GM12878 (cell line): ENCODE measurements around the gene GALNT17. TPM values are rescaled to one million over a fixed set of nuclear protein-coding genes. Genes with fewer than 3 reads are reported as not detected.

ENCODE experiments used
- ATAC-seq: fragments of 200-7000 bp; cut with Tn5 transposase; 3 replicates; pipeline ENCODE4 v1.9.1; 2020; ENCODE audit warnings: mild to moderate bottlenecking, moderate library complexity
- BruUV-seq: library from RNA; stranded (reverse); fragments of 400-500 nt; replicated peaks from 2 replicates; lab custom pipeline; 2021; lab: Mats Ljungman, UMichigan
- CTCF ChIA-PET: fragments of 300-600 bp; sonication (Branson Sonifier 250); formaldehyde crosslinking; extraction: SDS; loops from one replicate; lab custom pipeline; 2021; ENCODE audit warnings: inconsistent platforms; lab: Yijun Ruan, JAX
- POLR2A ChIA-PET: fragments of 350-600 bp; formaldehyde crosslinking; extraction: SDS; loops from one replicate; lab custom pipeline; 2021; ENCODE audit warnings: inconsistent platforms; lab: Charles Lee
- RAD21 ChIA-PET: fragments of 300-600 bp; sonication (Branson Sonifier 250); formaldehyde crosslinking; loops from one replicate; lab custom pipeline; 2023; ENCODE audit warnings: antibody characterized with exemption; ENCODE audit not compliant: unreplicated experiment; lab: Charles Lee
- SMC1A ChIA-PET: fragments of 300-600 bp; sonication (Branson Sonifier 250); formaldehyde crosslinking; loops from one replicate; lab custom pipeline; 2023; ENCODE audit not compliant: unreplicated experiment, uncharacterized antibody; lab: Charles Lee
- DNase-seq: peaks from one replicate; pipeline ENCODE4 v3.0.0-alpha.2; 2011; ENCODE audit warnings: low read depth, low spot score
- FAIRE-seq: peaks from 3 replicates; lab custom pipeline; 2011; peaks lifted over from hg19 to GRCh38; lab: Jason Lieb, UNC
- H2AFZ ChIP-seq: 2 replicates; pipeline ENCODE4 v1.6.0; 2011; ENCODE audit warnings: low read depth, low read length, control low read depth; ENCODE audit not compliant: control insufficient read depth
- H3K27ac ChIP-seq: 2 replicates; pipeline ENCODE4 v1.5.1; 2011; ENCODE audit warnings: control low read depth; ENCODE audit not compliant: control insufficient read depth, insufficient read depth
- H3K27me3 ChIP-seq, 2 experiments: replicated peaks in 1 of 2; 2 replicates each; pipeline versions ENCODE4 v1.6.0 to v1.6.1; 2011; ENCODE audit warnings: low read length in 1 of 2; ENCODE audit not compliant: control insufficient read depth in 2 of 2, insufficient read depth in 2 of 2
- H3K36me3 ChIP-seq, 2 experiments: 2 replicates each; pipeline ENCODE4 v1.5.1; 2011; ENCODE audit warnings: low read length in 1 of 2; ENCODE audit not compliant: control insufficient read depth in 2 of 2, insufficient read depth in 2 of 2
- H3K4me1 ChIP-seq: 2 replicates; pipeline ENCODE4 v1.6.1; 2011; ENCODE audit warnings: mild to moderate bottlenecking, low read length, moderate library complexity, mixed read lengths; ENCODE audit not compliant: control insufficient read depth, insufficient read depth
- H3K4me2 ChIP-seq: 2 replicates; pipeline ENCODE4 v1.6.0; 2011; ENCODE audit warnings: control low read depth; ENCODE audit not compliant: control insufficient read depth, insufficient read depth
- H3K4me3 ChIP-seq: fragments of 200-600 bp; sonication (generic); 2 replicates; pipeline ENCODE4 v1.5.1; 2016
- H3K79me2 ChIP-seq: 2 replicates; pipeline ENCODE4 v1.6.0; 2011; ENCODE audit warnings: low read length; ENCODE audit not compliant: control insufficient read depth, insufficient read depth
- H3K9ac ChIP-seq: 2 replicates; pipeline ENCODE4 v1.8.0; 2011; ENCODE audit warnings: low read length, control low read depth, mixed read lengths; ENCODE audit not compliant: control insufficient read depth, insufficient read depth
- H3K9me3 ChIP-seq: replicated peaks from 3 replicates; pipeline ENCODE4 v1.5.1; 2011; ENCODE audit warnings: mild to moderate bottlenecking, low read length; ENCODE audit not compliant: control insufficient read depth, insufficient read depth
- H4K20me1 ChIP-seq: 2 replicates; pipeline ENCODE4 v1.6.0; 2011; ENCODE audit not compliant: control insufficient read depth, insufficient read depth
- EP300 ChIP-seq, 2 experiments: fragments of 150-350 bp in 1 of 2; IDR thresholded peaks; 2 replicates each; pipeline ENCODE4 v1.6.1; 2011 to 2012; ENCODE audit warnings: low read depth in 2 of 2, low read length in 2 of 2, borderline replicate concordance in 1 of 2, improper control_type of control experiment in 1 of 2, inconsistent platforms in 1 of 2; ENCODE audit not compliant: control insufficient read depth in 1 of 2
- FOS ChIP-seq: IDR thresholded peaks from 3 replicates; pipeline ENCODE4 v1.6.1; 2011; ENCODE audit warnings: borderline replicate concordance; ENCODE audit not compliant: insufficient read length; ENCODE audit errors: extremely low read depth
- GABPA ChIP-seq: IDR thresholded peaks from 2 replicates; pipeline ENCODE4 v1.6.1; 2014; ENCODE audit warnings: antibody characterized with exemption, low read depth, mild to moderate bottlenecking, inconsistent platforms
- IKZF1 ChIP-seq: fragments of 450-650 bp; conservative IDR thresholded peaks from 2 replicates; pipeline ENCODE4 v1.6.1; 2017; ENCODE audit warnings: antibody characterized with exemption, mild to moderate bottlenecking
- LARP7 ChIP-seq: fragments of 450-650 bp; IDR thresholded peaks from 2 replicates; pipeline ENCODE4 v1.6.1; 2017; ENCODE audit warnings: mild to moderate bottlenecking
- POLR2A ChIP-seq: IDR thresholded peaks from 2 replicates; pipeline ENCODE4 v1.6.1; 2011; ENCODE audit warnings: low read depth, mild to moderate bottlenecking, low read length
- SIN3A ChIP-seq: IDR thresholded peaks from 2 replicates; pipeline ENCODE4 v1.6.1; 2012; ENCODE audit warnings: low read depth, low read length, improper control_type of control experiment
- SRF ChIP-seq, 2 experiments: IDR thresholded peaks; 2 replicates each; pipeline ENCODE4 v1.6.1; 2011; ENCODE audit warnings: low read depth in 2 of 2, low read length in 2 of 2, mild to moderate bottlenecking in 1 of 2, moderate library complexity in 1 of 2
- TCF3 ChIP-seq: IDR thresholded peaks from 2 replicates; pipeline ENCODE4 v1.6.1; 2012; ENCODE audit warnings: low read depth, mild to moderate bottlenecking, low read length, borderline replicate concordance; ENCODE audit not compliant: insufficient read depth
- USF2 ChIP-seq: IDR thresholded peaks from 2 replicates; pipeline ENCODE4 v1.6.1; 2011; ENCODE audit warnings: low read depth, low read length, improper control_type of control experiment, borderline replicate concordance
- WRNIP1 ChIP-seq: IDR thresholded peaks from 2 replicates; pipeline ENCODE4 v1.6.1; 2011; ENCODE audit warnings: low read depth, low read length, improper control_type of control experiment, borderline replicate concordance
- ZBTB33 ChIP-seq: fragments of 450-650 bp; IDR thresholded peaks from 2 replicates; pipeline ENCODE4 v1.6.1; 2017; ENCODE audit warnings: mild to moderate bottlenecking
- ZNF207 ChIP-seq: fragments of 450-650 bp; IDR thresholded peaks from 2 replicates; pipeline ENCODE4 v1.6.1; 2014; ENCODE audit warnings: antibody characterized with exemption, mild to moderate bottlenecking, borderline replicate concordance
- WGBS: methylation state at CpG from one replicate; pipeline ENCODE4 v1.1.6; 2016; ENCODE audit warnings: low lambda C conversion rate; ENCODE audit not compliant: insufficient replicate concordance, insufficient coverage; ENCODE audit errors: missing lambda C conversion rate; 5-methylcytosine and 5-hydroxymethylcytosine counted together
- in situ Hi-C: fragments of 300-500 bp; cut with MboI; formaldehyde crosslinking; loops from 9 replicates; pipeline ENCODE4 v1.14.3; 2018; ENCODE audit warnings: mixed read lengths
- intact Hi-C: fragments of 100-400 bp; cut with micrococcal nuclease; formaldehyde crosslinking; loops from one replicate; pipeline ENCODE4 v1.14.2; 2022; ENCODE audit not compliant: unreplicated experiment
- polyA plus RNA-seq, 11 experiments: library from polyadenylated mRNA; depleted of rRNA in 4 of 11; unstranded in 6 of 11; stranded (reverse) in 5 of 11; fragments of >200 nt; fragmentation: Nextera tagmentation in 4 of 11; fragmentation: Illumina TruSeq in 1 of 11; extraction: Ambion mirVana in 4 of 11; extraction: Trizol in 1 of 11; gene quantifications; 1 replicate in 1 of 11; 2 replicates in 10 of 11; pipeline versions ENCODE4 v1.2.1 to v1.2.3, GENCODE V29; 2011 to 2016; ENCODE audit warnings: inconsistent platforms in 2 of 11, missing spikeins in 2 of 11, low read depth in 1 of 11
- total RNA-seq, 4 experiments: library from RNA; depleted of rRNA in 3 of 4; stranded (reverse); fragments of >200 nt in 3 of 4; fragmentation: Illumina TruSeq in 1 of 4; extraction: Trizol in 1 of 4; gene quantifications; 2 replicates each; pipeline versions ENCODE4 v1.2.1 to v1.2.3, GENCODE V29; 2013 to 2021

The GALNT17 gene
- total and polyA plus RNA-seq, 10 of the 15 experiments (the other 5 are each of a cell fraction or from before 2014, with no cell fraction given), result 0.12 to 0.15 TPM; not detected in 8

GRCh38 chr7:71361451-71362032, 229.6 kb downstream of the GALNT17 start (continued):
- no peak for TF ChIP-seq ZBTB33
- no peak for TF ChIP-seq LARP7

- in situ Hi-C loops, result no loop called here
- H3K4me3 ChIP-seq, result no peak overlapping the region
- ATAC-seq, result no peak
- H3K9ac ChIP-seq, result no peak overlapping the region
- H3K4me2 ChIP-seq, result no peak overlapping the region
- no peaks in the 10 kb centered on the region for H3K36me3 ChIP-seq
- H3K27me3 ChIP-seq, result no peaks in the 10 kb centered on the region
- 53% methylated on average over 7 of the region's 7 CpGs for WGBS
- CTCF ChIA-PET, result no interaction called here
- no TSS peak for BruUV-seq
- no peaks in the 10 kb centered on the region for H3K4me1 ChIP-seq
- no peaks in the 10 kb centered on the region; the same call in 2 of the 3 replicates for H3K9me3 ChIP-seq
- H4K20me1 ChIP-seq, result no peaks in the 10 kb centered on the region
- POLR2A ChIA-PET, result no interaction called here
- H2AFZ ChIP-seq, result no peak overlapping the region
- no peak for TF ChIP-seq SRF (IDR thresholded peaks at IDR 0.05; ENCODE audit: low read depth in 2 of 2, low read length in 2 of 2)
- no peaks in the 10 kb centered on the region for H3K79me2 ChIP-seq
- H3K27ac ChIP-seq, result no peak overlapping the region
- RAD21 ChIA-PET, result no interaction called here
- SMC1A ChIA-PET, result no interaction called here
- intact Hi-C loops, result no loop called here
- FAIRE-seq, result no peak
- no peak for DNase-seq
These were observed 230.3 kb downstream of the GALNT17 start for GRCh38 chr7:71362240-71362639.

- SMC1A ChIA-PET, result no interaction called here
- no peak for ATAC-seq
- intact Hi-C loops, result no loop called here
- no peak overlapping the region for H3K9ac ChIP-seq
- in situ Hi-C loops, result no loop called here
- RAD21 ChIA-PET, result no interaction called here
- no peak overlapping the region for H3K27ac ChIP-seq
- CTCF ChIA-PET, result no interaction called here
- H3K36me3 ChIP-seq, result no peaks in the 10 kb centered on the region
- no peaks in the 10 kb centered on the region for H3K4me1 ChIP-seq
- DNase-seq, result no peak
- no peaks in the 10 kb centered on the region for H4K20me1 ChIP-seq
- whole genome bisulfite sequencing, result 38% methylated on average over 5 of the region's 5 CpGs
- no peaks in the 10 kb centered on the region for H3K27me3 ChIP-seq
- BruUV-seq, result no TSS peak
- no peak overlapping the region for H3K4me3 ChIP-seq
- H3K79me2 ChIP-seq, result no peaks in the 10 kb centered on the region
- POLR2A ChIA-PET, result no interaction called here
- FAIRE-seq, result no peak
- no peaks in the 10 kb centered on the region for H3K9me3 ChIP-seq
- H3K4me2 ChIP-seq, result no peak overlapping the region
- no peak overlapping the region for H2AFZ ChIP-seq
- TF ChIP-seq IKZF1 (no peak), GABPA (no peak), EP300 (IDR thresholded peaks at IDR 0.05; ENCODE audit: borderline replicate concordance in 1 of 2, control insufficient read depth in 1 of 2, low read depth in 2 of 2, low read length in 2 of 2) (no peak), SRF (IDR thresholded peaks at IDR 0.05; ENCODE audit: low read depth in 2 of 2, low read length in 2 of 2) (no peak), SIN3A (no peak), POLR2A (no peak), FOS (no peak), USF2 (no peak), ZNF207 (no peak), WRNIP1 (no peak), TCF3 (no peak)
These were observed 231.3 kb downstream of the GALNT17 start for GRCh38 chr7:71363223-71363622.
